SK-N-SH (cell line): ENCODE results near the gene MBOAT2.

Experiments used
- CTCF ChIP-seq: fragments of 200-600 bp; sonication (generic); IDR thresholded peaks from 2 replicates; pipeline ENCODE4 v1.6.1; 2017; ENCODE audit warnings: antibody characterized with exemption, mild to moderate bottlenecking, moderate library complexity
- REST ChIP-seq: IDR thresholded peaks from 2 replicates; pipeline ENCODE4 v1.6.1; 2012; ENCODE audit warnings: mild to moderate bottlenecking, low read depth, low read length, moderate library complexity

- TF ChIP-seq CTCF = no peak
- TF ChIP-seq REST = no peak
Measured at GRCh38 chr2:8858264-8858663, 145.2 kb downstream of the MBOAT2 start.
